Measurements from ENCODE around the gene SFTA2. TPM values are rescaled to one million over a fixed set of nuclear protein-coding genes. Genes with fewer than 3 reads are reported as not detected.

The SFTA2 gene
- total and polyA plus RNA-seq, 9 of the 15 experiments (the other 6 are each of a cell fraction or from before 2014, with no cell fraction given), result not detected

- TF ChIP-seq ZNF561 (CRISPR knock-in tag; conservative IDR thresholded peaks at IDR 0.05) (no peak), FOXO4 (CRISPR knock-in tag; IDR thresholded peaks at IDR 0.05) (no peak), MECOM (CRISPR knock-in tag; IDR thresholded peaks at IDR 0.05) (no peak), CAMTA2 (CRISPR knock-in tag; conservative IDR thresholded peaks at IDR 0.05) (no peak), ZNF316 (IDR thresholded peaks at IDR 0.05) (no peak), CREB3L1 (IDR thresholded peaks at IDR 0.05; ENCODE audit: borderline replicate concordance, low read depth) (peak; percentile 75), MEIS2 (IDR thresholded peaks at IDR 0.05; ENCODE audit: partially characterized antibody) (peak; percentile 95), ARHGAP35 (IDR thresholded peaks at IDR 0.05; ENCODE audit: partially characterized antibody) (no peak), CSDE1 (IDR thresholded peaks at IDR 0.05) (no peak), KDM5B (IDR thresholded peaks at IDR 0.05; ENCODE audit: insufficient replicate concordance, low read depth, low read length) (peak; percentile 65), E2F1 (CRISPR knock-in tag; IDR thresholded peaks at IDR 0.05) (no peak), ZNF436 (CRISPR knock-in tag; IDR thresholded peaks at IDR 0.05) (no peak), PCBP1 (IDR thresholded peaks at IDR 0.05; ENCODE audit: low read depth, low read length, poor library complexity, severe bottlenecking) (no peak), ZEB2 (IDR thresholded peaks at IDR 0.05) (peak; percentile 95), RBM25 (IDR thresholded peaks at IDR 0.05; ENCODE audit: low read depth, low read length, severe bottlenecking) (no peak), ZNF696 (CRISPR knock-in tag; conservative IDR thresholded peaks at IDR 0.05) (no peak), TBP (optimal IDR thresholded peaks at IDR 0.05; ENCODE audit: low read depth, low read length) (peak; percentile 91), MIER1 (IDR thresholded peaks at IDR 0.05; ENCODE audit: low read depth) (no peak), EZH2 (IDR thresholded peaks at IDR 0.05; ENCODE audit: borderline replicate concordance, low read depth, low read length) (no peak), FOXJ2 (tag; IDR thresholded peaks at IDR 0.05) (peak; percentile 81; the same call in 1 of the 2 replicates), ZNF695 (CRISPR knock-in tag; IDR thresholded peaks at IDR 0.05) (no peak), XRCC3 (IDR thresholded peaks at IDR 0.05) (no peak), FOXK1 (CRISPR knock-in tag; IDR thresholded peaks at IDR 0.05; ENCODE audit: borderline replicate concordance) (no peak), ETS1 (conservative IDR thresholded peaks at IDR 0.05; ENCODE audit: control insufficient read depth, low read depth, low read length) (0 out of 2 replicates have a peak, but pooled peaks have one; percentile 37), HCFC1 (IDR thresholded peaks at IDR 0.05; ENCODE audit: low read depth, low read length) (peak; percentile 79)
Measured at GRCh38 chr6:30955367-30956042, 23.5 kb upstream of the SFTA2 start (continued).

Data from K562 (cell line).